Esophagus squamous epithelium (tissue), 4 donors: ENCODE measurements around the gene PRC1.

ENCODE experiments used
- POLR2A ChIP-seq, 4 donors: fragments of 450-650 bp; IDR thresholded peaks; one replicate each; pipeline ENCODE4 v1.6.1; 2017; ENCODE audit warnings: antibody characterized with exemption in 4 of 4, mild to moderate bottlenecking in 4 of 4, moderate library complexity in 3 of 4
- TF ChIP-seq, protein P1 (sequence below), 6 experiments: fragments of 450-650 bp in 4 of 6; fragments of 200-600 bp in 2 of 6; sonication (generic) in 2 of 6; IDR thresholded peaks; one replicate each; pipeline ENCODE4 v1.5.1; 2016 to 2019; ENCODE audit warnings: antibody characterized with exemption in 6 of 6, mild to moderate bottlenecking in 4 of 6, moderate library complexity in 4 of 6

DNA sequence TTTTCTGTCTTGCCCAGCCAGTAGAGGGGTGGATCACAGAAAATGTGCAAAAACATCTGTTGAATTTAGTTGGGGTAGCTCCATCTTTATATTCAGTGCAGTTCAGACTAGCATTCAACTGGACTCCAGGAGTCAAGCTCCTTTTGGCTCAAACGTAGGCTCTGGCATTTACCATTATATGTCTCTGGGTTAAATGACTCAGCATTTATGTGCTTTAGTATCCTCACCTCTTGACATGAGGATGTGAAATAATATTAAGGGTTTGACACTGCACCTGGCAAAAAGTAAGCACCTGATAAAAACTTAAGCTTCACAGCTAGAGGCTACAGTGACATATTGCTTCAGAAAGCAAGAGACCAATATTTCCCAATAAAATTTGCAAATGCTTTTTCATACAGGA lies 14.8 kb downstream of the PRC1 start:
- TF ChIP-seq, protein P1, sequence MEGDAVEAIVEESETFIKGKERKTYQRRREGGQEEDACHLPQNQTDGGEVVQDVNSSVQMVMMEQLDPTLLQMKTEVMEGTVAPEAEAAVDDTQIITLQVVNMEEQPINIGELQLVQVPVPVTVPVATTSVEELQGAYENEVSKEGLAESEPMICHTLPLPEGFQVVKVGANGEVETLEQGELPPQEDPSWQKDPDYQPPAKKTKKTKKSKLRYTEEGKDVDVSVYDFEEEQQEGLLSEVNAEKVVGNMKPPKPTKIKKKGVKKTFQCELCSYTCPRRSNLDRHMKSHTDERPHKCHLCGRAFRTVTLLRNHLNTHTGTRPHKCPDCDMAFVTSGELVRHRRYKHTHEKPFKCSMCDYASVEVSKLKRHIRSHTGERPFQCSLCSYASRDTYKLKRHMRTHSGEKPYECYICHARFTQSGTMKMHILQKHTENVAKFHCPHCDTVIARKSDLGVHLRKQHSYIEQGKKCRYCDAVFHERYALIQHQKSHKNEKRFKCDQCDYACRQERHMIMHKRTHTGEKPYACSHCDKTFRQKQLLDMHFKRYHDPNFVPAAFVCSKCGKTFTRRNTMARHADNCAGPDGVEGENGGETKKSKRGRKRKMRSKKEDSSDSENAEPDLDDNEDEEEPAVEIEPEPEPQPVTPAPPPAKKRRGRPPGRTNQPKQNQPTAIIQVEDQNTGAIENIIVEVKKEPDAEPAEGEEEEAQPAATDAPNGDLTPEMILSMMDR (IDR thresholded peaks at IDR 0.05), result no peak
- no peak for TF ChIP-seq POLR2A (IDR thresholded peaks at IDR 0.05)
